GM19468 (cell line): ENCODE measurements around the gene LONP1.
"Not testable (repeated sequence)": the region's sequence is repeated elsewhere in the genome, so short reads cannot be mapped to it uniquely, and the experiment has no call there.

Source experiments
- ATAC-seq: cut with Tn5 transposase; IDR thresholded peaks from one replicate; pipeline ENCODE4 v1.9.1; 2021; ENCODE audit warnings: mild to moderate bottlenecking, moderate library complexity, moderate number of reproducible peaks; ENCODE audit not compliant: unreplicated experiment; ENCODE audit errors: extremely low read depth

Gene LONP1

DNA sequence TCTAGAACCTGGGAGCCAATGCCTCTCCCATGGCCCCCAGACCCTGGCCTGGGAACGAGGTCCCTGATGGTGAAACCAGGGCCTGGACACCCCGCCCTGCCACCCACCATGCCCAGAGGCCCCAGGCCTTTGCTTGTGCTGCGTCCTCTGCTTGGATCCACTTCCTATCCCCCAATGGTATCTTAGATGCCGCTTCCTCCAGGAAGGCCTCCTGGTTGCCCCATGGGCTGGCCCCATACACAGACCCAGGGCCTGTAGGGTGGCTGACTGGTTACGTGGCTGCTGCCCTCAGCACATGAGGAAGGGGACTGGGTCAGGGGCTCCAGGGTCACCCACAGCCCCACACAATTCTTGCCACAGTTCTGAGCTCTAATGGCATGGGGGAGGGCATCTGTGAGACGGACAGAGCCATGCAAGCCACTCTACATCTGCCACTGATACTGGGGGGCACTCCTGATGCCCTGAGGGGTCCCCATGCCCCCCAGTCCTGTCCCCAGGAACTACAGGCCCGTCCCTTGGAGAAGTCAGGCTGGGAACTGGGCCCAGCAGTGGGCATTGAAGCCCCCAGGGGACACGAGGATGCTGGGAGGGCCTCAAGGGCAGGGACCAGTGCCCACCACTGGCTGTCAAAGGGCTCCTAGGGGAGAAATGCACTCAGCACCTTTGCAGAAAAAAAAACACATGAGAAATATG, 24.8 kb downstream of the LONP1 start:
- no peak for ATAC-seq

DNA sequence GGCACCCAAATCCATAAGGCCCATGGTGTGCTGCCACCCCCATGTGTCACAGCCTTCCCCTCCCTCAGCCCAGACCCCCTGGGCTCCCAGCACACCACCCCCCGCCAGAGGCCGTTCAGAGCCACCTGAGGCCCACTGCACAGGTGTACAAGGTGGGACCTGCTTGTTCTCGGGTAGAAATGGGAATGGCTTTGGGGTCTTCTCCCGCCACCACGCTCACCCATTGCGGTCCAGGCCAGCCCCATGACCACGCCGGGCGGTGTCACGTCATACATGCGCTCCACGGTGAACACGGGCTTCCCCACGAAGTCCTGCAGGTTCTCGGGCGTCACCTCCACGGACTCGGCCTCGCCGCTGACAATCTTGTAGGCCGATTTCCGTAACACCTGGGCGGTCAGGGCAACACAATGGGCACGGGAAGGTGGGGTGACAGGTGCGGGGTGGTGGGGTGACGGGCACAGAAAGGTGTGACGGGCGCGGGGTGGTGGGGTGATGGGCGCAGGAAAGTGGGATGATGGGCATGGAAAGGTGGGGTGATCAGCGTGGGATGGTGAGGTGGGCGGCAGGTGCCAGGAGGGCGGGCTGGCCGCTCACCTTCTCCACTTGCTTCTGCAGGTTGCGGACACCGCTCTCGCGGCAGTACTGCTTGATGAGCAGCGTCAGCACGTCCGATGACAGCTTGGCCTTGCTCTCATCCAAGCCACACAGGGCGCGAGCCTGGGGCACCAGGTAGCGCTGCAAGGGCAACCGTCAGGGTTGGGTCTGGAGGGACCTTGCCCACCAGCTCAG, 25.6 kb downstream of the LONP1 start:
- no peak for ATAC-seq

DNA sequence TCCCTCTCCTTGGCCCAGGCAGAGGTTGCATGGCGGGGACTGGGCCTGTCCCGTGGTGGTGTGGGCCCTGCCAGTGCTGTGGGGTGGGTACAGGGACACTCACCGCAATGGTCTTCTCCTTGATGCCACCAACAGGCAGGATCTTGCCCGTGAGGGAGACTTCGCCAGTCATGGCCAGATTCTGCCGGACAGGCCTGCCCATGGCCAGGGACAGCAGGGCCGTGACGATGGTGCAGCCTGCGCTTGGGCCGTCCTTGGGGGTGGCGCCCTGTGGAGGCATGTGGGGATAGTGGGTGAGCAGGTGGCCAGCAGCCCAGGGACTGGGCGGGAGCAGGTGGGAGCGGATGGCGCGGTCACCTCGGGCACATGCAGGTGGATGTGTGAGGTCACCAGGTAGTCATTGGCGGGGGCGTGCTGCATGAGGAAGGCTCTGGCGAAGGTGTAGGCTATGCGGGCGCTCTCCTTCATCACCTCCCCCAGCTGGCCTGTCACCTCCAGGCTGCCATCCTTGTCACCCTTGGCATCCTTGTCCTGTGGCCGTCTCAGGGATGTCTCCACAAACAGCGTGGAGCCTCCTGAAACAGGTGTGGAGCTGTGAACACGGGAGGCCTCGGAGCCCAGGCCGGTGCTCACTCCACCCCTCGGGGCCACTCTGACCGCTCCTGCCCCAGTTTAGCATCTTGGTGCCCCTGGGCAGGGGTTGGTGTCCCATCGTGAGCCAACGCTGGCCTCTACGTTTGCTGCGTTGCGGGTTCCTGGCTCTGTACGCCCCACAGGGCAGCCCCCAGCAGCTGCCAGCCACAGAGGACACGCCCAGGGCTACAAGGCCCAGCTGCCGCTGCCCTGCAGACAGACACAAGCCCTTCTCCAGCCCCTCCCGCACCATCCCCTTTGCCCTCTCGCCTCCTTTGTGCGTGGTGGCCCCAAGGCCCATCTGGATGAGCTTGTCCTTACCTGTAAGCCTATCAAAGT, 26.5 kb downstream of the LONP1 start:
- no peak for ATAC-seq

GRCh38 chr19:5692723-5693194, 27.2 kb downstream of the LONP1 start:
- no peak for ATAC-seq

DNA sequence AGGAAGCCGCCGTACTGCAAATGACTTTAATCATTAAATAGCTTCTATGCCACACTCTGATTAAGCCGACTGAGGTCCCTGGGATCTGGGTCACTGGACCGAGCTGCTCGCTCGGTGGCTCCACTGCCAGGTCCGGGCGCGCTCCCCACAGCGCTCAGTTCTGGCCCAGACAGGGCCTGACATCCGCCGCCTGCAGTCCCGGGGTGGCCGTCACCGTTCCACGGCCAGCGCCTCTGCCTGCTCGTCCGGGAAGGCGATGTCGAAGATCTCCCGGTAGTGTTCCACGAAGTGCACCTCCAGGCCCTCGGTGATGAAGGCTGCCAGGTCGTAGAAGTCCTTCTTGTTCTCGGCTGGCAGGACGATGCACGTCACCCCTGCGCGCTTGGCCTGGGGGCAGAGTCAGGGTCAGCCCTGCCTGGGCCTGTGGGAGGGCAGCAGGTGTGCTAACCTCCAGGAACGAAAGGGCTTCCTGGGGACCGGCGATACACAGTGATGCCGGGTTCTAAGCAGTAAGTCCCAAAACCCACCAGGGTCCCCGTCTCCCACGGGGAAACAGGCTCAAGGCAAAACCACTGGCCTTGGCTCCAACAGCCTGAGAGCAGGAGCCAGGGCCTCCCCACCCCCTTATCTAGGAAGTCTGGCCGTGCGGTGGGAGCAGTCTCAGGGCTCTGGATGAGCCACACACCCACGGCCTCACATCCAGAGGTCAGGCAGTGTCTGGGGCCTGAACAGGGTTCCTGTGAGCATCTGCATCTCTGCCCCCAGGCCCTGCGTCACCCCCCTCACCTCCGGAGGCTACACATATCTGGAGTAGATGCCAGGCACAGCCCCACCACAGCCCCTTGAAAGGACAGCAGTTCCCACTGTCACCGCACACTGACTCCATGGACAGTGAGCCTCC, 27.9 kb downstream of the LONP1 start:
- no peak for ATAC-seq

DNA sequence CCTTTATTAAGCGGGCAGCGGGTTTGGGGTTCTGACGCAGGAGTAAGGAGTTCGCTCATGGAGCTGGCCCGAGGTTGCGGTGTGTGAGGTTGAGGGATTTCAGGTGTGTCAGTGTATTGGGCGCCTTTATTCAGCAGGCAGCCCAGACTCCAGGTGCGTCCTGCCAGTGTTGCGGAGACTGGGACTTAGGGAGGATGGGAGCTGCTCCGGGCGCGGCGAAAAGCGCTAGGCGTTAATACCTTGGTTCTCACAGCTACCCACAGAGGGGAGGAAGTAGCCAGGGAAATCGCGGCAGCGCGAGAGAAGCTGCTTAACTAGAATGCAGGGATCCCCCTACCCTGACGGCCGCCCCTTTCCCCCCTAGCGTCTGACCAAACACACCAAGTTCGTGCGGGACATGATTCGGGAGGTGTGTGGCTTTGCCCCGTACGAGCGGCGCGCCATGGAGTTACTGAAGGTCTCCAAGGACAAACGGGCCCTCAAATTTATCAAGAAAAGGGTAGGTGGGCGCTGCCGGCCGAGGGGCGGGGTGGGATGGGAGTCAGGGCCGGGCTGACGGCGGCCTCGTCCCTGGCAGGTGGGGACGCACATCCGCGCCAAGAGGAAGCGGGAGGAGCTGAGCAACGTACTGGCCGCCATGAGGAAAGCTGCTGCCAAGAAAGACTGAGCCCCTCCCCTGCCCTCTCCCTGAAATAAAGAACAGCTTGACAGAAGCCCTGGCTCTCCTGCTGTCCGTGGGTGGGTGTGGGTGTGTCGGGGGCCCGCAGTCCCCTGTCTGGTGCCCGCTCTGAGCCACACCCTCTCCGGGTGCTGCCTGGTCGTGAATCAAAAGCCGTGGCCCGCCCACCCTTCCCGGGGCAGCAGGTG, 28.8 kb downstream of the LONP1 start:
- no peak for ATAC-seq

- peak; percentile 46 for ATAC-seq
Observed at GRCh38 chr19:5690125-5690954, 29.6 kb downstream of the LONP1 start, which contains the start of gene RPL36. RPL36 (plus strand) TSS chr19:5690295; CDS start chr19:5690508, 213 bp downstream.

DNA sequence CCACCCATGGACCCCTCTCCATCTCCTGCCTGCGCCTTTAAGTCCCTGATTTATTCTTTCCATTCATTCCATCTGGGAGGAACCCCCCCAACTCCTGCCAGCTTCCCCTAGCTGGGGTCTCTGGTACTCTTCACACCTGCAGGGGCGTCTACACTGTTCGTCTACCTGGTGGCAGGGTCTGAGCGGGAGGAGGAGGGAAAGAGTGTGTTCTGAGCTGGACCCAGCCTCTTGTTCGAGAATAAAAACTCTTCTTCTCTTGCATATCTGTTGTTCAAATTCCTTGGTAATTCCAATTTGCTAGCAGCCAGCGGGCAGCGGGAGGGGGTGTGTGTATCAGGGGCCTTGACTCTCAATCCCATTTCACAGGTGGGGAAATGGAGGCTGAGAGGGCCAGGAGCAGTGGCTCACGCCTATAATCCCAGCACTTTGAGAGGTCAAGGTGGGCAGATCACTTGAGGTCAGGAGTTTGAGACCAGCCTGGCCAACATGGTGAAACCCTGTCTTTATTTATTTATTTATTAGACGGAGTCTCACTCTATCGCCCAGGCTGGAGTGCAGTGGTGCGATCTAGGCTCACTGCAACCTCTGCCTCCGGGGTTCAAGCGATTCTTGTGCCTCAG, 31.6 kb downstream of the LONP1 start:
- ATAC-seq = not testable (repeated sequence)

DNA sequence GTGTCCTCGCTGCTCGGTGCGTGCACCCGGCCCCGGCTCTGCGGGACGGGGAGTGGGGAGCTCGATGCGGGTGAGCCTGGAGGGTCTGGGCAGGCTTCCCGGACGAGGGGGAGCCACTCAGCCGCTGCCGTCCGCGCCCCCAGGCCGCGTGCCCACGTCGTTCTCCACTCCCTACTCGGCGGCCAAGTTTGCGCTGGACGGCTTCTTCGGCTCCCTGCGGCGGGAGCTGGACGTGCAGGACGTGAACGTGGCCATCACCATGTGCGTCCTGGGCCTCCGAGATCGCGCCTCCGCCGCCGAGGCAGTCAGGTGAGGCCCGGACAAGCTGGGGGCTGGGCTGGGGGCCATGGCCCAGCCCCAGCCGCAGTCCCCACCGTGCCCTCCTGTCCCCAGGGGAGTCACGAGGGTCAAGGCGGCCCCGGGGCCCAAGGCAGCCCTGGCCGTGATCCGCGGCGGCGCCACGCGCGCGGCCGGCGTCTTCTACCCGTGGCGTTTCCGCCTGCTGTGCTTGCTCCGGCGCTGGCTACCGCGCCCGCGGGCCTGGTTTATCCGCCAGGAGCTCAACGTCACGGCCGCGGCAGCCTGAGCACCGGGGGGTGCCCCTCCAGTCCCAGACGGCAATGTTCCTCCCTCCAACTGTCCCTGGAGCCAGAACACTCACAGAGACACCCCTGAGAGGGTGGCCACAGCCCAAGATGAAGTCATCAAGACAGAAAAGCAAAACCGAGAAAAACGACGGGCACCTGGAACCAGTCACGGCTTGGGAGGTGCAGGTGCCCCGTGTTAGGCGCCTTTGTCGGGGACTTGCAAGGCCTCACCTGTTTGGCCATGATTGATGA, 32.4 kb downstream of the LONP1 start:
- no peak for ATAC-seq

GRCh38 chr19:5686647-5687359, 33.1 kb downstream of the LONP1 start:
- ATAC-seq = peak; percentile 29

GRCh38 chr19:5686326-5686646, 33.7 kb downstream of the LONP1 start:
- peak; percentile 6 for ATAC-seq

DNA sequence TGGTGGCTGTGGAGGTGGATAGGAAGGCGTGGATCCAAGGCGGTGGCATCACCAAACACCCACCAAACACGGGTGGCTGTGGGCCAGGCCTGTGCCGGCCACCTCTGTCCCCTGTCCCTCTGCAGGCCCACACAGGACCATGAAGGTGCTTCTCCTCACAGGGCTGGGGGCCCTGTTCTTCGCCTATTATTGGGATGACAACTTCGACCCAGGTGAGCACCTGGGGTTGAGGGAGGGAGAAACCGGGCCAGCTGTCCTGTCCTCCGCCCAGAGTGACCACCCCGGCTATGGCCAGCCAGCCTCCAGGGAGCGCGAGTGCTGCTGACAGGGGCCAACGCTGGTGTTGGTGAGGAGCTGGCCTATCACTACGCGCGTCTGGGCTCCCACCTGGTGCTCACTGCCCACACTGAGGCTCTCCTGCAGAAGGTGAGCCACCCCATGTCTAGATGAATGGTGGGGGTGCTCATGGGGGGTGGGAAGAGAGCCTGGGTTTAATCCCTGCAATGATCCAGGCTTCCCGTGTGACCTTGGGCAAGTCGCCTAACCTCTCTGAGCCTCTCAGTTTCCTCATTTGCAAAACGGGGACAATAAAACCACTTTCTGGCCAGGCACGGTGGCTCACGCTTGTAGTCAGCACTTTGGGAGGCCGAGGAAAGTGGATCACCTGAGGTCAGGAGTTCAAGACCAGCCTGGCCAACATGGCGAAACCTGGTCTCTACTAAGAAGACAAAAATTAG, 35.1 kb downstream of the LONP1 start:
- no peak for ATAC-seq

DNA sequence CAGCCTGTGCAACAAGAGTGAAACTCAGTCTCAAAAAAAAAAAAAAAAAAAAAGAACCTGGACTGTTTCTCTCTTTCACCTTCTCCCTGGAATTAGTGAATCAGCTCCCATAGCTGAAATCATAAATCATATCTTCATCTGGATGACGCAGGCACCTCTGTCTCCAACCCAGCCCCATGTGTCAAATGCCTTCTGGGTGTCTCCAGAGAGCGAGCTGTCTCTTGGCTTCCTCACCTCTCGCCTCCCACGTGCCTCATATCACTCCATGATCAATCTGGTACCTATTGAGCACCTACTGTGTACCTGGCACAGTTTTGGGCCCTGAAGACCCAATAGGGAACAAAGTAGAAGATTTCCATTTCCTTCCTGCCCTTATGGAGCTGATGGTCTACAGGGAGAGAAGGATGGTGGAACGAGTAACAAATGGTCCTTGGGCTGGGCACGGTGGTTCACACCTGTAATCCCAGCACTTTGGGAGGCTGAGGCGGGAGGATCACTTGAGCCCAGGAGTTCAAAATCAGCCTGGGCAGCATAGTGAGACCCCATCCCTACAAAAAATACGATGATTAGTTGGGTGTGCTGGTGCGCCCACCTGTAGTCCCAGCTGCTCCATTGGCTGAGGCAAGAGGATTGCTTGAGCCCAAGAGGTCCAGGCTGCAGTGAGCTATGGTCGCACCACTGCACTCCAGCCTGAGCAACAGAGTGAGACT, 36.6 kb downstream of the LONP1 start:
- no peak for ATAC-seq

- ATAC-seq = no peak
Observed at GRCh38 chr19:5682107-5682482, 37.9 kb downstream of the LONP1 start.
